ENCODE data around the gene SULT2B1.

Gene SULT2B1

DNA sequence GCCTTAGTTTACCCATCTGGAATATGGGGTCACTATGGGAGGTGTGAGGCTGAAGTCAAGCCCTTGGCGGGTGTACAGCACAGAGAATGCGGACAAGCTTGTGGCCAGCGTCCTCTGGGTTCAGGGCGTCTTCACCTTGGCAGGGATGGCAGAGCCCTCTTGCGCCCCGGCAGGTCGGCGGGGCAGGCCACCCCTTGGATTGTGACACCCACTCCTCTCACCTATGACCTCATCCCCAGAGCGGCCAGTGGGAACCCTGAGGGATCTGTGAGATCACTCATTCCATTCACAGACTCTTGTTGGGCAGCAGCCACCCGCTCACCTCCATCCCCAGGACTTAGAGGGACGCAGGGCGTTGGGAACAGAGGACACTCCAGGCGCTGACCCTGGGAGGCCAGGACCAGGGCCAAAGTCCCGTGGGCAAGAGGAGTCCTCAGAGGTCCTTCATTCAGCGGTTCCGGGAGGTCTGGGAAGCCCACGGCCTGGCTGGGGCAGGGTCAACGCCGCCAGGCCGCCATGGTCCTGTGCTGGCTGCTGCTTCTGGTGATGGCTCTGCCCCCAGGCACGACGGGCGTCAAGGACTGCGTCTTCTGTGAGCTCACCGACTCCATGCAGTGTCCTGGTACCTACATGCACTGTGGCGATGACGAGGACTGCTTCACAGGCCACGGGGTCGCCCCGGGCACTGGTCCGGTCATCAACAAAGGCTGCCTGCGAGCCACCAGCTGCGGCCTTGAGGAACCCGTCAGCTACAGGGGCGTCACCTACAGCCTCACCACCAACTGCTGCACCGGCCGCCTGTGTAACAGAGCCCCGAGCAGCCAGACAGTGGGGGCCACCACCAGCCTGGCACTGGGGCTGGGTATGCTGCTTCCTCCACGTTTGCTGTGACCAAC lies 54.7 kb downstream of the SULT2B1 start, which contains the start of gene SPACA4:
Gene SPACA4, plus strand, starts transcription at position 280 of the 896 bp plus-strand sequence. Its CDS starts 237 bp downstream, at position 517.
- Histone ChIP-seq H2BK15ac (ENCODE audit: low read length) (peak within 1 kb of the TSS; percentile 20), H2AFZ (ENCODE audit: low read length) (no peak within 1 kb of the TSS), H2AK5ac (ENCODE audit: low read depth, low read length) (peak within 1 kb of the TSS; percentile 47), H3K9me3 (replicated peaks in 1 of 2; ENCODE audit: control insufficient read depth in 2 of 2, insufficient read depth in 1 of 2, low read depth in 1 of 2, low read length in 2 of 2) (no peaks in the 10 kb centered on the region), H3K14ac (ENCODE audit: low read length) (peak within 1 kb of the TSS; percentile 71), H3K36me3 (replicated peaks in 1 of 2; ENCODE audit: control insufficient read depth in 2 of 2, insufficient read depth in 2 of 2, low read length in 2 of 2) (no peaks in the 10 kb centered on the region), H3K23ac (ENCODE audit: low read depth, low read length, poor library complexity) (peak within 1 kb of the TSS; percentile 29), H3K27me3 (ENCODE audit: control insufficient read depth in 3 of 3, insufficient read depth in 3 of 3, low read depth in 1 of 3, low read length in 3 of 3) (no peaks in the 10 kb centered on the region), H2BK5ac (ENCODE audit: low read length) (no peak within 1 kb of the TSS), H3K4me3 (ENCODE audit: low read length in 2 of 2) (no peak within 1 kb of the TSS), H3K79me1 (ENCODE audit: low read depth, low read length) (peaks cover 2% of the 10 kb centered on the region), H3K4me2 (ENCODE audit: insufficient read depth, low read length, poor library complexity, severe bottlenecking) (no peak within 1 kb of the TSS), H3K9ac (ENCODE audit: low read depth, low read length, poor library complexity) (peak within 1 kb of the TSS; percentile 61), H3K18ac (ENCODE audit: low read length) (peak within 1 kb of the TSS; percentile 52), H2BK120ac (ENCODE audit: low read depth, low read length) (no peak within 1 kb of the TSS), H4K91ac (ENCODE audit: low read depth, low read length, poor library complexity) (no peak within 1 kb of the TSS), H4K8ac (ENCODE audit: low read depth, low read length) (no peak within 1 kb of the TSS), H2BK12ac (ENCODE audit: low read length) (no peak within 1 kb of the TSS), H3K27ac (replicated peaks; ENCODE audit: low read length) (no peak within 1 kb of the TSS), H3K4ac (ENCODE audit: low read length) (peak within 1 kb of the TSS; percentile 32), H3K4me1 (ENCODE audit: control insufficient read depth in 2 of 2, insufficient read depth in 1 of 2, low read depth in 1 of 2, low read length in 2 of 2) (no peaks in the 10 kb centered on the region)
- WGBS, 2 donors (ENCODE audit: extremely low coverage in 2 of 2, insufficient read length in 2 of 2, insufficient replicate concordance in 1 of 2) = no CpG with 5 or more reads among the region's 39 CpGs
- DNase-seq (ENCODE audit: low spot score) = no peak

DNA sequence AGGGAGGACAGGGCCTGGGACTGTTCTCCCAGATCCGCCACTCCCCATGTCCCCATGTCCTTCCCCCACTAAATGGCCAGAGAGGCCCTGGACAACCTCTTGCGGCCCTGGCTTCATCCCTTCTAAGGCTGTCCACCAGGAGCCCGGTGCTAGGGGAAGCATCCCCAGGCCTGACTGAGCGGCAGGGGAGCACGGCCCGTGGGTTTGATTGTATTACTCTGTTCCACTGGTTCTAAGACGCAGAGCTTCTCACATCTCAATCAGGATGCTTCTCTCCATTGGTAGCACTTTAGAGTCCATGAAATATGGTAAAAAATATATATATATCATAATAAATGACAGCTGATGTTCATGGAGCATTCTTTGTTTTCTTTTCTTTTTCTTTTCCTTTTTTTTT lies 55.4 kb downstream of the SULT2B1 start:
- H3K14ac ChIP-seq (ENCODE audit: low read length) = peak overlapping the region; percentile 71
- H3K4me3 ChIP-seq (ENCODE audit: low read length in 2 of 2) = no peak overlapping the region
- no peak overlapping the region for H4K8ac ChIP-seq (ENCODE audit: low read depth, low read length)
- H2BK12ac ChIP-seq (ENCODE audit: low read length) = no peak overlapping the region
- no peak for DNase-seq (ENCODE audit: low spot score)
- no peak overlapping the region for H3K4me2 ChIP-seq (ENCODE audit: insufficient read depth, low read length, poor library complexity, severe bottlenecking)
- H2AK5ac ChIP-seq (ENCODE audit: low read depth, low read length) = peak overlapping the region; percentile 47
- no peak overlapping the region for H3K9ac ChIP-seq (ENCODE audit: low read depth, low read length, poor library complexity)
- no peaks in the 10 kb centered on the region for H3K9me3 ChIP-seq (replicated peaks in 1 of 2; ENCODE audit: control insufficient read depth in 2 of 2, insufficient read depth in 1 of 2, low read depth in 1 of 2, low read length in 2 of 2)
- H2AFZ ChIP-seq (ENCODE audit: low read length) = no peak overlapping the region
- H3K79me1 ChIP-seq (ENCODE audit: low read depth, low read length) = no peaks in the 10 kb centered on the region
- no peak overlapping the region for H3K27ac ChIP-seq (replicated peaks; ENCODE audit: low read length)
- no peaks in the 10 kb centered on the region for H3K27me3 ChIP-seq (ENCODE audit: control insufficient read depth in 3 of 3, insufficient read depth in 3 of 3, low read depth in 1 of 3, low read length in 3 of 3)
- H3K4me1 ChIP-seq (ENCODE audit: control insufficient read depth in 2 of 2, insufficient read depth in 1 of 2, low read depth in 1 of 2, low read length in 2 of 2) = no peaks in the 10 kb centered on the region
- H2BK120ac ChIP-seq (ENCODE audit: low read depth, low read length) = no peak overlapping the region
- no peak overlapping the region for H3K23ac ChIP-seq (ENCODE audit: low read depth, low read length, poor library complexity)
- WGBS, 2 donors (ENCODE audit: extremely low coverage in 2 of 2, insufficient read length in 2 of 2, insufficient replicate concordance in 1 of 2) = no CpG with 5 or more reads among the region's 7 CpGs
- no peak overlapping the region for H2BK15ac ChIP-seq (ENCODE audit: low read length)
- H3K36me3 ChIP-seq (replicated peaks in 1 of 2; ENCODE audit: control insufficient read depth in 2 of 2, insufficient read depth in 2 of 2, low read length in 2 of 2) = no peaks in the 10 kb centered on the region
- no peak overlapping the region for H2BK5ac ChIP-seq (ENCODE audit: low read length)
- no peak overlapping the region for H3K4ac ChIP-seq (ENCODE audit: low read length)
- no peak overlapping the region for H4K91ac ChIP-seq (ENCODE audit: low read depth, low read length, poor library complexity)
- no peak overlapping the region for H3K18ac ChIP-seq (ENCODE audit: low read length)

DNA sequence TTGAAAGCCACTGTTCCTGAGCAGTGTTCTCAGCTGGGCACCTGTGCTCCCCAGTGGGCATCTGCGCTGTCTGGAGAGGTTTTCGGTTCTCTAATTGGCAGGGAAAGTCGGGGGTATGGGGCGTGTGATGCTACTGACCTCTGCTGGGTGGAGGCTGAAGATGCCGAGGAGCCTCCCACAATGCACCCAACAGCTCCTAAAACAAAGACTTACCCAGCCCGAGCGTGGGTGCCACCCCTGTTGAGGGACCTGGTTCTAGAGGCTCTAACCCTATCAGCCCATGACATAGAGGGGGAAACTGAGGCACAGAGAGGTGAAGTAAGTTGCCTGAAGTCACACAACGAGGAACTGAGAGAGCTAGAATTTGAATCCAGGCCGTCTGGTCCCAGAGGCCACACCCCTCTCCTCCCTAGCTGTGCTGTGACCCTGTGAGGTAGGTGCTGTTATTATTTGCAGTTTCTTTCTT lies 56.9 kb downstream of the SULT2B1 start:
- Histone ChIP-seq H3K9ac (ENCODE audit: low read depth, low read length, poor library complexity) (no peak overlapping the region), H3K4me2 (ENCODE audit: insufficient read depth, low read length, poor library complexity, severe bottlenecking) (no peak overlapping the region), H4K91ac (ENCODE audit: low read depth, low read length, poor library complexity) (no peak overlapping the region), H3K27me3 (ENCODE audit: control insufficient read depth in 3 of 3, insufficient read depth in 3 of 3, low read depth in 1 of 3, low read length in 3 of 3) (no peaks in the 10 kb centered on the region), H3K18ac (ENCODE audit: low read length) (no peak overlapping the region), H2AFZ (ENCODE audit: low read length) (peak overlapping the region; percentile 64), H2BK12ac (ENCODE audit: low read length) (no peak overlapping the region), H3K9me3 (replicated peaks in 1 of 2; ENCODE audit: control insufficient read depth in 2 of 2, insufficient read depth in 1 of 2, low read depth in 1 of 2, low read length in 2 of 2) (no peaks in the 10 kb centered on the region), H3K79me1 (ENCODE audit: low read depth, low read length) (no peaks in the 10 kb centered on the region), H3K4ac (ENCODE audit: low read length) (no peak overlapping the region), H4K8ac (ENCODE audit: low read depth, low read length) (no peak overlapping the region), H2BK120ac (ENCODE audit: low read depth, low read length) (no peak overlapping the region), H3K27ac (replicated peaks; ENCODE audit: low read length) (no peak overlapping the region), H3K36me3 (replicated peaks in 1 of 2; ENCODE audit: control insufficient read depth in 2 of 2, insufficient read depth in 2 of 2, low read length in 2 of 2) (no peaks in the 10 kb centered on the region), H2BK5ac (ENCODE audit: low read length) (no peak overlapping the region), H3K4me1 (ENCODE audit: control insufficient read depth in 2 of 2, insufficient read depth in 1 of 2, low read depth in 1 of 2, low read length in 2 of 2) (peaks cover 0 to 5% of the 10 kb centered on the region in 2 donors), H3K4me3 (ENCODE audit: low read length in 2 of 2) (no peak overlapping the region), H3K23ac (ENCODE audit: low read depth, low read length, poor library complexity) (no peak overlapping the region), H3K14ac (ENCODE audit: low read length) (no peak overlapping the region), H2BK15ac (ENCODE audit: low read length) (no peak overlapping the region), H2AK5ac (ENCODE audit: low read depth, low read length) (no peak overlapping the region)
- no CpG with 5 or more reads among the region's 9 CpGs for WGBS, 2 donors (ENCODE audit: extremely low coverage in 2 of 2, insufficient read length in 2 of 2, insufficient replicate concordance in 1 of 2)
- DNase-seq (ENCODE audit: low spot score) = no peak

DNA sequence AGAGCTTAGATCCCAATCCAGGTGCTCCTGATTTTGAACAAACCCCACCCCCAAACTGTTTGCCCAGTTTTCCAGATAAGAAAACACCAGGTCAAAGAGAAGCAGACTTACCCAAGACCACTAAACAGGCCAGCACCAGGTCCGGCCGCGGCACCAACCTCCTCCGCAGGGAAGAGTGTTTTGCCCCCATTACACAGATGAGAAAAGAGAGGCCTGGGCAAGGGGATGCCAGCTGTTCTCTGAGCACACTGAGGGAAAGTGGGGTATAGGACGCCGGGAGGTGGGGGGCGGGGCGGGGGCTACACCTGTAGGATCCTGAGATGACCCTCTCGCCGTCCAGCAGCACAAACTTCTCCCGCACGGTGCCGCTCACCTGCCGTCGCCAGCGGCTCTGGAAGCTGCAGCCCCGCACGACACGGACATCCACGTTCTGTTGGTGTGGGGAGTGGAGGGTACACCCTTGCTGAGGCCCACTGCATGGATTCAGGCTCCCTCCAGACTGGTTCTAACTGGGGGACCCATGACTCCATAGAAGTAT lies 57.7 kb downstream of the SULT2B1 start:
- Histone ChIP-seq H3K14ac (ENCODE audit: low read length) (no peak overlapping the region), H2AK5ac (ENCODE audit: low read depth, low read length) (peak overlapping the region; percentile 81), H3K9ac (ENCODE audit: low read depth, low read length, poor library complexity) (peak overlapping the region; percentile 50), H4K8ac (ENCODE audit: low read depth, low read length) (no peak overlapping the region), H3K4me1 (ENCODE audit: control insufficient read depth in 2 of 2, insufficient read depth in 1 of 2, low read depth in 1 of 2, low read length in 2 of 2) (peaks cover 0 to 11% of the 10 kb centered on the region in 2 donors), H3K27me3 (ENCODE audit: control insufficient read depth in 3 of 3, insufficient read depth in 3 of 3, low read depth in 1 of 3, low read length in 3 of 3) (no peaks in the 10 kb centered on the region), H2BK5ac (ENCODE audit: low read length) (no peak overlapping the region), H3K9me3 (replicated peaks in 1 of 2; ENCODE audit: control insufficient read depth in 2 of 2, insufficient read depth in 1 of 2, low read depth in 1 of 2, low read length in 2 of 2) (no peaks in the 10 kb centered on the region), H3K36me3 (replicated peaks in 1 of 2; ENCODE audit: control insufficient read depth in 2 of 2, insufficient read depth in 2 of 2, low read length in 2 of 2) (no peaks in the 10 kb centered on the region), H3K4ac (ENCODE audit: low read length) (no peak overlapping the region), H4K91ac (ENCODE audit: low read depth, low read length, poor library complexity) (no peak overlapping the region), H2BK15ac (ENCODE audit: low read length) (peak overlapping the region; percentile 67), H2BK120ac (ENCODE audit: low read depth, low read length) (no peak overlapping the region), H3K23ac (ENCODE audit: low read depth, low read length, poor library complexity) (peak overlapping the region; percentile 65), H3K27ac (replicated peaks; ENCODE audit: low read length) (no peak overlapping the region), H3K18ac (ENCODE audit: low read length) (no peak overlapping the region), H3K4me3 (ENCODE audit: low read length in 2 of 2) (peak overlapping the region in 1 of 2 donors; percentile 64), H3K4me2 (ENCODE audit: insufficient read depth, low read length, poor library complexity, severe bottlenecking) (no peak overlapping the region), H2AFZ (ENCODE audit: low read length) (no peak overlapping the region), H2BK12ac (ENCODE audit: low read length) (peak overlapping the region; percentile 90), H3K79me1 (ENCODE audit: low read depth, low read length) (no peaks in the 10 kb centered on the region)
- DNase-seq (ENCODE audit: low spot score) = no peak
- WGBS, 2 donors (ENCODE audit: extremely low coverage in 2 of 2, insufficient read length in 2 of 2, insufficient replicate concordance in 1 of 2) = no CpG with 5 or more reads among the region's 20 CpGs
